Endothelial cell (in vitro differentiated cells): ENCODE results near the gene NRXN3. TPM values are rescaled to one million over a fixed set of nuclear protein-coding genes. Genes with fewer than 3 reads are reported as not detected.

Experiments used
- DNase-seq: peaks from one replicate; pipeline ENCODE4 v3.0.0; 2021; ENCODE audit warnings: low spot score
- H3K27ac Mint-ChIP-seq: one replicate; pipeline ENCODE4 v1.8.0; 2021; ENCODE audit warnings: mixed read lengths, inconsistent platforms; ENCODE audit not compliant: unreplicated experiment
- H3K27me3 Mint-ChIP-seq: one replicate; pipeline ENCODE4 v1.8.0; 2021; ENCODE audit warnings: mild to moderate bottlenecking, moderate library complexity, mixed read lengths, inconsistent platforms; ENCODE audit not compliant: unreplicated experiment
- H3K36me3 Mint-ChIP-seq: one replicate; pipeline ENCODE4 v1.8.0; 2021; ENCODE audit warnings: mild to moderate bottlenecking, low read depth, mixed read lengths, inconsistent platforms; ENCODE audit not compliant: unreplicated experiment
- H3K4me1 Mint-ChIP-seq: one replicate; pipeline ENCODE4 v1.8.0; 2021; ENCODE audit warnings: mild to moderate bottlenecking, mixed read lengths, inconsistent platforms; ENCODE audit not compliant: unreplicated experiment
- H3K4me3 Mint-ChIP-seq: one replicate; pipeline ENCODE4 v1.8.0; 2021; ENCODE audit warnings: mild to moderate bottlenecking, mixed read lengths, inconsistent platforms; ENCODE audit not compliant: unreplicated experiment
- H3K9me3 Mint-ChIP-seq: one replicate; pipeline ENCODE4 v1.8.0; 2021; ENCODE audit warnings: mixed read lengths, inconsistent platforms; ENCODE audit not compliant: unreplicated experiment
- CTCF ChIP-seq: fragments of 200-600 bp; sonication (generic); IDR thresholded peaks from one replicate; pipeline ENCODE4 v1.5.0; 2021; ENCODE audit warnings: antibody characterized with exemption; ENCODE audit not compliant: unreplicated experiment
- total RNA-seq: library from RNA; stranded (reverse); fragmentation: NEBNext Ultra II Directional; extraction: Animal tissue kit (Norgen Biotek cat#: 25700); gene quantifications from one replicate; pipeline ENCODE4 v1.2.1, GENCODE V29; 2021; ENCODE audit not compliant: unreplicated experiment

NRXN3 gene
- total RNA-seq, 1 donor from 2014 or later, result 2.3 TPM

DNA sequence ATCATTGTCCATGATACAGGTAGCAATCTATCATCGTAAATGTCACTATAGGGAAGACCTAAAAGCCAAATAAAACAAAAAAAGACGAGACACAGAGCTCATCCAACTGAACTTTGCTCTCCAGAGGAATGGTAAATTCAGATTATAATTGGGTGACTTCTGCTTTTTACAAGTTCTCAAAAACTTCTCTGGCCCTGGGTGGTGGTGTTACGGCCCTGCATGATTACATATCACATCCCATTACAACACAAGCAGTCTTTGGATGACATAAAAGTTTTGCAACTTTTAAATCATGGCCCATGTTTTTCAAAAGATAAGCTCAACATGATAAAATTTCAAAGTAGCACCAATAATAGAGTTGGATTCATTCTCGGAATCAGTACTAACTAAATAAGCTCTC lies 1741.6 kb downstream of the NRXN3 start:
- Mint-ChIP-seq H3K9me3 (no peaks in the 10 kb centered on the region), H3K27ac (no peak overlapping the region), H3K36me3 (no peaks in the 10 kb centered on the region), H3K4me3 (no peak overlapping the region), H3K4me1 (no peaks in the 10 kb centered on the region), H3K27me3 (no peaks in the 10 kb centered on the region)
- TF ChIP-seq CTCF, result no peak
- DNase-seq, result no peak

GRCh38 chr14:79914595-79914994 lies 1744.4 kb downstream of the NRXN3 start:
- Mint-ChIP-seq H3K27me3 (no peaks in the 10 kb centered on the region), H3K9me3 (no peaks in the 10 kb centered on the region), H3K4me3 (no peak overlapping the region), H3K4me1 (no peaks in the 10 kb centered on the region), H3K27ac (no peak overlapping the region), H3K36me3 (no peaks in the 10 kb centered on the region)
- no peak for DNase-seq
- no peak for TF ChIP-seq CTCF

DNA sequence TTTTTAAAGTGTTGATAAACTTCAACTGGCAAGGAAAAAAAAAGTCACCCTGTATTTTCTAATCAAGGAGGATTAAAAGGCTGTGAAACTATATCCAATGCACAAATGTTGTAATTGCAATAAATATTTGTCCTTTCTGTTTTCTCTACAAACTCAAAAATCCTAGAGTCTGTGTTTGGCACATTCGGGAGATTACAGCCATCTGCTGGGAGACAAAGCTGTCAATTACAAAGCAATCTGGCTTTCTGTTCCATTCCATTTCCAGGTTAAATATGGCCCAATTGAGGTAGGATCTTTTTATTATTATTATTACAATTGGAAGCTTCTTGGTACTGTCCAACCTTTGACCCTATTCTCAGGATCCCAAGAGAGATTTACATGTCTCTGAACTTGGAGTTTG lies 1745.2 kb downstream of the NRXN3 start:
- Mint-ChIP-seq H3K9me3 (no peaks in the 10 kb centered on the region), H3K27me3 (no peaks in the 10 kb centered on the region), H3K36me3 (no peaks in the 10 kb centered on the region), H3K4me1 (no peaks in the 10 kb centered on the region), H3K4me3 (no peak overlapping the region), H3K27ac (no peak overlapping the region)
- no peak for DNase-seq
- no peak for TF ChIP-seq CTCF

- no peaks in the 10 kb centered on the region for H3K27me3 Mint-ChIP-seq
- DNase-seq, result no peak
- TF ChIP-seq CTCF, result no peak
- no peak overlapping the region for H3K27ac Mint-ChIP-seq
- H3K4me1 Mint-ChIP-seq, result no peaks in the 10 kb centered on the region
- H3K36me3 Mint-ChIP-seq, result no peaks in the 10 kb centered on the region
- no peaks in the 10 kb centered on the region for H3K9me3 Mint-ChIP-seq
- no peak overlapping the region for H3K4me3 Mint-ChIP-seq
Observed at GRCh38 chr14:79916281-79916680, 1746.1 kb downstream of the NRXN3 start.

GRCh38 chr14:79916892-79917291 lies 1746.7 kb downstream of the NRXN3 start:
- no peaks in the 10 kb centered on the region for H3K9me3 Mint-ChIP-seq
- no peaks in the 10 kb centered on the region for H3K36me3 Mint-ChIP-seq
- no peak overlapping the region for H3K4me3 Mint-ChIP-seq

More at GRCh38 chr14:79916892-79917291, 1746.7 kb downstream of the NRXN3 start:
- TF ChIP-seq CTCF, result no peak
- no peak for DNase-seq
- Mint-ChIP-seq H3K27ac (no peak overlapping the region), H3K27me3 (no peaks in the 10 kb centered on the region), H3K4me1 (no peaks in the 10 kb centered on the region)
